Cardiac fibroblast (primary cell): ENCODE results near the gene DONSON.
A peak's percentile ranks its signal among the peaks of the same experiment; 100 is the strongest.

Source experiments
- DNase-seq, 2 donors: peaks; one replicate each; pipeline versions ENCODE4 v3.0.0 to v3.0.0-alpha.2; 2010; ENCODE audit warnings: low read depth in 2 of 2
- H3K4me3 ChIP-seq, 2 donors: replicated peaks in 1 of 2; 1 replicate in 1 of 2; 2 replicates in 1 of 2; pipeline ENCODE4 v1.5.1; 2011; ENCODE audit warnings: low read depth in 2 of 2, low read length in 2 of 2, mild to moderate bottlenecking in 2 of 2, moderate library complexity in 1 of 2
- CTCF ChIP-seq: IDR thresholded peaks from one replicate; pipeline ENCODE4 v1.5.1; 2011; ENCODE audit warnings: low read depth, mild to moderate bottlenecking, low read length, inconsistent platforms

Gene DONSON

GRCh38 chr21:33541756-33542639 lies 46.5 kb downstream of the DONSON start, which contains the start of gene GART:
GART (minus strand) TSS chr21:33542117; CDS start chr21:33539315, 2,802 bp downstream.
- peak within 1 kb of the TSS; percentile 64 to 92 for H3K4me3 ChIP-seq
- no peak for TF ChIP-seq CTCF
- DNase-seq = peak; percentile 73 to 81

GRCh38 chr21:33541105-33541711 lies 47.3 kb downstream of the DONSON start:
- peak; percentile 18 to 37 for DNase-seq
- no peak for TF ChIP-seq CTCF

GRCh38 chr21:33540711-33541104 lies 47.8 kb downstream of the DONSON start:
- no peak for DNase-seq
- TF ChIP-seq CTCF = no peak
- peak overlapping the region; percentile 64 to 92 for H3K4me3 ChIP-seq

More at GRCh38 chr21:33541105-33541711, 47.3 kb downstream of the DONSON start:
- peak overlapping the region; percentile 64 to 92 for H3K4me3 ChIP-seq

DNA sequence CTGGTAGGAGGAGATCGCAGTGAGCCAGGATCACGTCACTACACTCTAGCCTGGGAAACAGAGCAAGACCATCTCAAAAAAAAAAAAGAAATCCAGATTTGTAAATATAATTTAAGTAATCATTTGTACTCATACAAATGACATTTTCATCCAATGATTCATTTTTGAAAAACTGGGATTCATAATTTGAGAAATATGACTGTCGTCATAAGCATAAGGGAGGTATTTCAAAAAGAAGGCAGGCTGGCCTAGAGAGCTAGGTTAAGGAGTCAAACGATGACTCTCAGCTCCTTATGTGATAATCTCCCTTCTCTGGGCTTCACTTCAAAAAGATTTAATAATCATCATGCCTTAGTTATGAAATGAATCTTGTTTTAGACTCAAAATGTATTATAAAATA lies 48.9 kb downstream of the DONSON start:
- H3K4me3 ChIP-seq = no peak overlapping the region
- DNase-seq = peak; percentile 33 to 91
- TF ChIP-seq CTCF = no peak

DNA sequence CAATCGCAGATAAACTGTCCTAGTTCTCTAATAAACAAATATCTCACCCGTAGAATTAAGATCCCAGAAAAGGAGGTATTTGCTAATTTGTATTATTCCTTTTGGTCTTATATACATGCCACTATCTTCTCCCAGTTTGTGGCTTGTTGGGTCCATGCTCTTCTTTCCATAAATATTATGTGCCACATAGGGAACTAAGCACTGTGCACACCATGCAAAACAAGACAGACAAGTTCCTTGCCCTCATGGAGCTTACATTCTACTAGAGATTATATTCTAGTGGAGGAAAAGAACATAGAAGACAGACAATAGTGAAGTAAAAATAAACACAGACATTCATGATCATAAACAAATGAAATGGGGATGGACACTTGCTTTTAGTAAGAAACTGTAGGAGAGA lies 51.3 kb downstream of the DONSON start:
- DNase-seq = no peak
- H3K4me3 ChIP-seq = no peak overlapping the region
- no peak for TF ChIP-seq CTCF

- TF ChIP-seq CTCF = no peak
- H3K4me3 ChIP-seq = no peak overlapping the region
- DNase-seq = no peak
Measured at GRCh38 chr21:33531007-33531406, 57.5 kb downstream of the DONSON start.
